Ovary (tissue), 3 donors: ENCODE measurements around the gene KIAA1671.

Experiments used
- CTCF ChIP-seq, 3 donors: fragments of 450-650 bp in 2 of 3; fragments of 200-600 bp in 1 of 3; IDR thresholded peaks; one replicate each; pipeline versions ENCODE4 v1.5.1 to v1.8.0; 2016 to 2022; ENCODE audit warnings: antibody characterized with exemption in 3 of 3, mild to moderate bottlenecking in 1 of 3
- EP300 ChIP-seq: sonication (generic); formaldehyde crosslinking; IDR thresholded peaks from one replicate; pipeline ENCODE4 v1.6.1; 2017; ENCODE audit warnings: antibody characterized with exemption
- donor health status: DM: no; HTN: no; CAD: no.

GRCh38 chr22:25049770-25050169 lies 97.3 kb downstream of the KIAA1671 start:
- TF ChIP-seq CTCF (IDR thresholded peaks at IDR 0.05) (no peak), EP300 (no peak)
